Muscle of arm (tissue), 14 donors: ENCODE data around the gene SLC25A19. TPM values are rescaled to one million over a fixed set of nuclear protein-coding genes. Genes with fewer than 3 reads are reported as not detected.
A peak's percentile ranks its signal among the peaks of the same experiment; 100 is the strongest.

ENCODE experiments used
- DNase-seq: peaks from one replicate; pipeline ENCODE4 v3.0.0-alpha.2; 2013
- long read RNA-seq, 11 donors: transcript quantifications; one replicate each; lab custom pipeline, GENCODE V29; 2026
- polyA plus RNA-seq, 12 donors: library from polyadenylated mRNA; unstranded; fragments of 120-200 nt; gene quantifications; one replicate each; pipeline ENCODE4 v1.2.1, GENCODE V29; 2013; ENCODE audit not compliant: insufficient read length in 12 of 12

The SLC25A19 gene
- 1 to 10 TPM in 10 of 12 donors, not detected in 2; 4.1 to 7.5 (median 5.8) TPM for polyA plus RNA-seq
- long read RNA-seq, donor 1 = 0 reads
- long read RNA-seq, donor 2, partial matches to known transcripts = 0 of 1 reads
- long read RNA-seq, donor 2, other reads (novel, unspliced or antisense) = 0 of 1 reads
- long read RNA-seq, donor 3, partial matches to known transcripts = 0 of 1 reads
- long read RNA-seq, donor 3, other reads (novel, unspliced or antisense) = 0 of 1 reads
- long read RNA-seq, donor 4 = 0 reads
- long read RNA-seq, donor 5 = 0 reads
- long read RNA-seq, donor 6 = 0 reads
- long read RNA-seq, donor 7 = 0 reads
- long read RNA-seq, donor 8, partial matches to known transcripts = 0 of 1 reads
- long read RNA-seq, donor 8, other reads (novel, unspliced or antisense) = 0 of 1 reads
- long read RNA-seq, donor 9, partial matches to known transcripts = 0 of 1 reads
- long read RNA-seq, donor 9, other reads (novel, unspliced or antisense) = 0 of 1 reads
- long read RNA-seq, donor 10, partial matches to known transcripts = 0 of 1 reads
- long read RNA-seq, donor 10, other reads (novel, unspliced or antisense) = 0 of 1 reads
- long read RNA-seq, donor 11, partial matches to known transcripts = 0 of 2 reads
- long read RNA-seq, donor 11, other reads (novel, unspliced or antisense) = 0 of 2 reads

GRCh38 chr17:75289115-75289831 is at the start of gene SLC25A19:
TSS of gene SLC25A19 (minus strand) at chr17:75289433. CDS start at chr17:75286764, 2,669 bp downstream.
- peak; percentile 98 for DNase-seq

GRCh38 chr17:75338335-75338734 is 49.1 kb upstream of the SLC25A19 start:
- no peak for DNase-seq

DNA sequence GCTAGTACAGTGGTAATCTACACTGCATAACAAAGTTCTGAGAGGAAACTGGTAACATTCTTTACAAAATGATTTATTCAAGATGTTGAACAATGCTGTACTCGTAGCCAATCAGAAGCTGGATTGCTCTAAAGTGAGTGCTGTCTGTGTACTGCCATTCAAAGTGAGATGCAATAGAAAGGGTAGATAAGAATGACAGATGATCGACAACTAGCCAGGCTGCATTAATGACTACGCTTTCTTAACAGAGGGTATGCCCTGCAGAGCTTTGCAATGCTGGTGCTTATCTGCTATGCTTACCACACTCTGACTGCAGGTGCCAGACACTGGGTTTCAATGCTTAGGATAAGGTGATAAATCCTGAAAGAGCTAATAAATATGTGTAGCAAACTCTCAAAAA is 46.1 kb upstream of the SLC25A19 start:
- DNase-seq = no peak

GRCh38 chr17:75334723-75335122 is 45.5 kb upstream of the SLC25A19 start:
- no peak for DNase-seq

GRCh38 chr17:75331671-75332070 is 42.4 kb upstream of the SLC25A19 start:
- no peak for DNase-seq

DNA sequence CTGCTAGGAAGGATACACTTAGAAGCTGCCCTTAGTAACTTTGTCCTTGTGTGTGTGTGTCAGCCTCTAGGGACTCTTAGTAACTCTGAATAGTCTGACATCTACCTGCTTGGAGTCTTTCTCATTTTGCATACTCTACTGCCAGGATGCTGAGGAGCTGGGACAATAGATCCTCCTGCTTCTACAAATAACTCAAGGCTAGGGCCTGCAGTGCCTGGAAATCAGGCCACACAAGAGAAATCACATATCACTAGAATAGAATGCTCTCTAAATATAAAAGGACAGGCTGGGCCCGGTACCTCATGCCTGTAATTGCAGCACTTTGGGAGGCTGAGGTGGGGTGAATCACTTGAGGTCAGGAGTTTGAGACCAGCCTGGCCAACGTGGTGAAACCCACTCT is 38.5 kb upstream of the SLC25A19 start:
- no peak for DNase-seq

DNA sequence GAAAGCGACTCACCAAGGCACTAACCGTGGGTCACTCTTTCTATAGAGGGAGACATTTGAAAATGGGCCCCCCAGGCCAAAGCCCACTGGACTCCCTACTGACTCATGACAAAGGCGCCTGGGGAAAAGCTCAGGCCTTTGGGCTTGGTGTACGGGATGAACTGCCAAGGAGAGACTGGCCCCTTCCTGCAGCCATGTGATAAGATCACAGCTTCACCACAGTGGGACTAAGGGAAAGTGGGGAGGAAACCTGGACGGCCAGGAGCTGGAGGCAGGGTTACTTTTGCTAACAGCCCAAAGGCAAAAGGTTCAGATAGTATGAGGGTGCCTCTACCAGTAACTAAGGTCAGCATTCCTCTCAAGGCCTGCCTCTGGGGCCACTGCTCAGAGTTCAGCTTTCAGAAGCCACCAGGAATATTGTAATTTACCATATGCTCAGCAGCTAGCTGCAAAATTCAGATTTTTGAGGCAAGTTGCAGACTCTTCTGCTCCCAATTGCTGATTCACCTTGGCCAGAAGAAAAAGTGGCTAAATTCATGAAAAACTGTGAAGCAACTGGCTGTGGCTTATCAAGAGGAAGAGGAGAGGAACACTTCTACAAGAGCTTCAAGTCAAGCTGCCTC is 37.1 kb upstream of the SLC25A19 start:
- DNase-seq = no peak

DNA sequence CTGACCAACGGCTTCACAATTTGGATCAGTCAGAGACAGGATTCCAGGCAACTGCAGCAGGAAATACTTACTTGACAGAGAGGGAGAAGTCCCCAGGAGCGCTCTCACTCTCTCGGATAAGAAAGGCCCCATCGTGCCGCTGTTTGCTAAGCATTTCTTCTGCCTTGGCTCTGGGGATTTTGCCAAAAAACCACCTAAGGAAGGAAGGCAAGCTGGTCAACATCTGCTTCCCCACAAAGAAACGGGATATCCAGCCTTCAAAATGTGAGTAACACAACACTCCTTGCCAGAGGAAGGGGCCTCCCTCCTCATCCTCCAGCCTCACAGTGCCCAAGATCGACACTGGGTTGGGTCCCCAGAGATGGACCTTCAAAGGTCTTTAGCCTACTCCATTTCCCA is 36.6 kb upstream of the SLC25A19 start:
- no peak for DNase-seq

GRCh38 chr17:75325348-75325747 is 36.1 kb upstream of the SLC25A19 start:
- no peak for DNase-seq

DNA sequence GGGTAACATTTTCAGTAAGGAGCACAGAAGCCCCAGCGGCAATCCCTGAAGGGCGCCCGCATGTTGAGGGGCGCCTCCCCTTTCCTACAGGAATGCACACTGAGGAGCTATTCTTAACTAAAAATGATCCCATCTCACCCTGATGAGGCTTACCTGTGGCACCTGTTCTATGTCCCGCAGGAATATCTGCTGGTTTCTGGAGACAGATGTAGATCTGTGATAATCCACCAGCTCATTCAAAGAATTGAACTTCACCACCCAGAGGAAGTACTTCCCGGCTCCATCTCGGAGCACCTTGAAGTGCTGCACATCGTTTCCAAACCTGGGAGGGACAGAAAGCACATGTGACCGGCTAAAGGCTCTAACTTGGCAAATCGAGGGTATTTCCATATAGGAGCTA is 32.3 kb upstream of the SLC25A19 start:
- DNase-seq = no peak

DNA sequence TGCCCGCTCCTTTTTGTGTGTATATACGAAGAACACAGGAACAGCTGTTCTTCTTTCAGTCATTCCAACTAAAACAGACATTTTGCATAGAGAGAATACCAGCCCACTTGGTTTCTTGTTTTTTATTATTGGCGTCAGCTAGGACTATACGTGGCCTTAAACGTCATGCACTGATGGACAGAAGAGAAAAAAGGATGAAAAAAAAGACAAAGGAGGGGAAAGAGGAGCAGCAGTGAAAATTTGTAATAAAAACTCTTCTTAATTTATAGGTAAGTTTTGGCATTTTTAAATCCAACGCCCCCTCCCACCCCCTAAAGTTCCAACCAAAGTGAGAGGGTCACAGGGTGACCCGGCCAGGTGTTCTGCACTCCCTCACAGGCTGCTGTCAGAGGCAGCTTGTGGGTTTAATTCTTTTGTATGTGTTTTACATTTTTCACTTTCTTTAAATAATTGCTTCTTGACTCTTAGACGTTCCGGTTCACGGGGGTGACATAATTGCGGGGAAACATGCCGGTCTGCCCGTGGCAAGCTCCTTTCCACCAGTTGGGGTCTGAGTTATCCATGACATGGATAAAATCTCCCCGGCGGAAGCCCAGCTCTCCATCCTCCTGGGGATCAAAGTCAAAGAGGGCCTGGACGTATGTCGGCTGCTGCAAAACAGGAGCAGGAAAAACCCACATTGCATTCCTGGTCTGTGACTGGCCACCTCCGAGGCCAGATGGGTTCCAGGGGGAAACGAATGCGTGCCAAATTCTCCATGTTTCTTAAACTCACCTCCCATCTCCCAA is 30.9 kb upstream of the SLC25A19 start:
- no peak for DNase-seq

DNA sequence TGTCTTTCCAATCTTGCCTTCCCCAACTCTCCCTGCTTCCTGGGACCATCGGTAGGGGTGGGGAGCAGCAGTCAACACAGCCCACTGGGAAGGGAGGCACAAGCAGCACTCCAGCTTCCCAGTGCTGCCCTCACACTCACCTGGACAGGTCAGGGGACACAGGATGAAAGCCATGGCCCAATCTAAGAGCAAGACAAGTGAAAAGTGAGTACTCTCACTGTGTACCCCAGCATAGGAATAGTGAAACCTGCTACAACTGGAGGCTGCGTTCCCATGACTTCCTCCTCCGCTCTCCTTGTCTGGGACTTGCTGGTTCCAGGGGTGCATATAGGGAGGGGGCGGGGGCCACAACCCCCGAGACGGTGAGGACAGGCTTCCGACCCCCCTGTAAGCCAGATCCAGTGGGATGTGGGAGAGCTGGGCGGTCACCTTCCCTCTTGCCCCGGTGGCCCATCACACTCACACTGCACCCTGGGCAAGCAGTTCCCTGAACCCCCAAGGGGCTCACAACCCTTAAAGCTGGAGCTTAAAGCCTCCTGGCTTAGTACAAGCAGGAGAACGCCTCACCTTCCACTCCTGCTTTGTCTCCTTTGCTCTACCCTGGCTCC is 29.5 kb upstream of the SLC25A19 start:
- DNase-seq = no peak

- DNase-seq = no peak
These were observed 29.0 kb upstream of the SLC25A19 start for GRCh38 chr17:75318211-75318610.

DNA sequence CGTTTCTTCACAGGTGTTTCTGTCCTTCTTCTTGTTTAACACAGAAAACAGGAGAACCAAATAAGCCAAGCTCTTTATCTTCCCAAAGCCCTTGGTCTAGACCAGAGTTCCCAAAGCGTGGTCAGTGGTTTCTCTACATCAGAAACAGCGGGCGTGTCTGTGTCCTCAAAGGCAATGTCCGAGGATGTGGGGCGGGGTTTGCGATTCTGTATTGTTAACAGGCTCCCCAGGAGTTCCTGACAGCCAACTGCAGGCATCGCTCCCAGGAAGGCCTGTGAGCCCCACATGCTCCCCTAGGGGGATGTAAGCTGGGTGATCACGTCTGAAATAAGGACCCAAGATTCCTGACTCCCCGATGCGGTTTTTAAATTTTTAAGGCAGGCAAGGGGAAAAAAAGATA is 28.4 kb upstream of the SLC25A19 start:
- DNase-seq = no peak

DNA sequence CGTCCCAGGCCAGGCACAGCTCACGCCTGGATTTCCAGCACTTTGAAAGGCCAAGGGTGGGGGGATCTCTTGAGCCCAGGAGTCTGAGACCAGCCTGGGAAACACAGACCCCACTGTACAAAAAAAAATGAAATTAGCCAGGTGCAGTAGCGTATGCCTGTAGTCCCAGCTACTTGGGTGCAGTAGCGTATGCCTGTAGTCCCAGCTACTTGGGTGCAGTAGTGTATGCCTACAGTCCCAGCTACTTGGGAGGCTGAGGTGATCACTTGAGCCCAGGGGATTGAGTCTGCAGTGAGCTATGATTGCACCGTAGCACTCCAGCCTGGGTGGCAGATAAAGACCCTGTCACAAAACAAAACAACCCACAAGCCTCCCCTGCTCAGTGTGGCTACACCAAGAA is 27.0 kb upstream of the SLC25A19 start:
- DNase-seq = no peak

DNA sequence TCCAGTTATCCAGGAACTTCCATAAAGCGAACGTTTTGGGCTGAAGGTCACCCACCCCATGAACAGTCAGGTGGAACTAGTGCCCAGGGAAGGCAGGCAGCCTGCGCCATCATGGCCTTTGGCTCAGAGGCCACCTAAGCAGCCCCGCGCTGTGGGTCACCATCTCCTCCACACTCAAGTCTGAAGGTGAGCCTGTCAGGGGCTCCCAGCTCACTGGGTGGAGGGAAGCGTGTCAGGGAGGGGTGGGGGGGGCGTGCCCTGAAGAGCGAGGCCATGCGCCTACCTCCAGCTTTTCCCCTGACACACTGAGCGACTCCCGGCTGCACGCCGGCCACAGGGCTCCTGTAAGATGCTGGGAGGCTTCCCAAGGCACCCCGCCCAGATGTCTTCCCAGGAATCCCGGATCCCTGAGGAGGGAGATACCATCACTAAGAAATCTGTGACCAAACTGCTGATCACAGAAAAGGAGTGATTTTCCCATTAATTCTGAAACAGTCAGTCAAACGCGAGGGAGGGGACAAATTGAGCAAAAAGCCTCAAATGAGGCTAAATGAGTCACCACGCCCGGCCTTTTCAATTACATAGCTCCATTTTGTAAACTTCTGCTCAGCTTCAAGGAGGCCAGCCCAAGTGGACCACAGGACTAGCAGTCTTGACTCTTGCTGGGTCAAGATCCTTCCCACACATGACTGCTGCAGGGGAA is 26.5 kb upstream of the SLC25A19 start:
- no peak for DNase-seq

DNA sequence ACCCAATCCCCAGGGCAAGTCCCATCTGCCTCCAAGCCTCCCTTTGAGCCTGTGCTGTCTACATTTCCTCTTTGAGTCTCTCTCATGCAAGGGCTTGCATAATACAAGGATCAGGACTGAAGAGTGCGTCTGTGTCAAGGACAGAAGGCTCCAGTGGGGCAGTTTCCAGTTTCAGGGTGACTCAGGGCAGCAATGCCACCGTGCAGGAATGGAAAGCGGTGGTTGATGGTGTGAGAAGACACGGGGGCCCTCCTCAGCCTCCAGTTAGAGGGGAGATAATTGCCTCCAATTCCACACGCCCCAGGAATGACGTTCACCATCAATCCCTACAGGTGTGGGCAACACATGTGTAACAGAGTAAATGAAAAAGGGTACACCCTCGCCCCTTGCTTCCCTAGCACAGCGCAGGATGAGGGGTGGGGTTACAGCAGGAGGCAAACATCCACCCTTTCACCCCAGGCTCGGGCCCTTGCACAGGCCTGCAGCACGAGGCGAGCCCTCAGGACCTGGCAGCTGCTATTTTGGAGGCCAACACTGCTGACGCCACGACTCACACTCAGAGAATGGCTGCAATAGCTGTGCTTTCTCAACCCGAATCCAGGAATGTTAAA is 24.8 kb upstream of the SLC25A19 start:
- DNase-seq = no peak

DNA sequence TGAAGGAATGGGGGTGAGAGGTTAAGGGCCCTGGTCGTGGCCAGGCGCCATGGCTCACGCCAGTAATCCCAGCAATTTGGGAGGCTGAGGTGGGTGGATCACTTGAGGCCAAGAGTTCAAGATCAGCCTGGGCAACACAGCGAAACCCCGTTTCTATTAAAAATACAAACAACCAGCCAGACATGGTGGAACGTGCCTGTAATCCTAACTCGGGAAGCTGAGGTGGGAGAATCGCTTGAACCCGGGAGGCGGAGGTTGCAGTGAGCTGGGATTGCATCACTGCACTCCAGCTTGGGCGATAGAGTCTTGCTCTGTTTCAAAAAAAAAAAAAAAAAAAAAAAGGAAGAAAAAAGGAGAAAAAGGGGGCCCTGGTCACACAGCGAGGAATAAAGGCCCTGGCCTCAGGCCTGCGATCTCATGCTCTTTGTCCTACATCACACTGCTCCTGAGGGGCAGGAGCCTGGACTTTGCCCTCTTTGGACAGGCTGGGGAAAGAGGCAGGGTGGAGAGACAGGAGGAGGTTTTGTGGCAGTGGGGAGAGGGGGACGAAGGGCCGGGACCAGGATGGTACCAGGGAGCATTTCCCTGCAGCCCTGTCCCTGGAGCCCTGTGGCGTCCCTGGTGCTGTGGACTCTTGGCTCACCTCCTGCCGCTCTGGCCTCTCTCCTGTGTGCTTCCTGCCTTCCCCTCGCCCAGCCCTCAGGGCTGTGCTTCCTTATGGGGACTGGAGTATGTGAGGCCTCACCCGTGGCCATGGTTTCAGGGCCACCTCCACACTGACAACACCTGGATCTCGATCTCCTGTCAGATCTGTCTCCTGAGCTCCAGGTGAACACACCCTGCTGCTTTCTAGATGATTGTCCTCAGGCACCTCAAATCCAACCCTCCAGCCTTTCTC is 19.7 kb upstream of the SLC25A19 start:
- DNase-seq = no peak
